Measurements from ENCODE around the gene CERS6. TPM values are rescaled to one million over a fixed set of nuclear protein-coding genes. Genes with fewer than 3 reads are reported as not detected.
A peak's percentile ranks its signal among the peaks of the same experiment; 100 is the strongest.

CERS6 gene
- total RNA-seq, 1 experiment from 2014 or later: 32.0 TPM

DNA sequence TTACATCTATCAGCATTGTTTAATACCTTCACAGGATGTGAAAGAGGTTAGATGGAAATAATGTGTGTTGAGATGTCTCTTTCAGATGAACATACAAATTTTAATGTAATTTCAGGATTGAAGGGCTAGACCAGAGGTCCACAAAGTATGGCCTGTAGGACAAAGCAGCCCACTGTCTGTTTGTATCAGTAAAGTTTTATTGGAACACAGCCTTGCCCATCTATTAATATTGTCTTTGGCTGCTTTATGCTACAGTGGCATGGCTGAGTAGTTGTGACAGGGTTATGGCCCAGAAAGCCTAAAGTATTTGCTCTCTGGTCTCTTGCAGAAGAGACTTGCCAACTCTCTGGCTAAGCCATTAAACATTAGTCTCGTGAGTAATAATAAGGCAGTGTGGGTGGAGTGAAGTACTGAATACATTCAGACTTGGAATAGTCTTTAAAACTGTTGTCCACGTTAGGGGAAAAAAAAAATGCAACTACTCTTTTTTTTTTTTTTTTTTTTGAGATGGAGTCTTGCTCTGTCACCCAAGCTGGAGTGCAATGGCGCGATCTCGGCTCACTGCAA, 271.9 kb downstream of the CERS6 start:
- DNase-seq (ENCODE audit: low spot score): no peak

DNA sequence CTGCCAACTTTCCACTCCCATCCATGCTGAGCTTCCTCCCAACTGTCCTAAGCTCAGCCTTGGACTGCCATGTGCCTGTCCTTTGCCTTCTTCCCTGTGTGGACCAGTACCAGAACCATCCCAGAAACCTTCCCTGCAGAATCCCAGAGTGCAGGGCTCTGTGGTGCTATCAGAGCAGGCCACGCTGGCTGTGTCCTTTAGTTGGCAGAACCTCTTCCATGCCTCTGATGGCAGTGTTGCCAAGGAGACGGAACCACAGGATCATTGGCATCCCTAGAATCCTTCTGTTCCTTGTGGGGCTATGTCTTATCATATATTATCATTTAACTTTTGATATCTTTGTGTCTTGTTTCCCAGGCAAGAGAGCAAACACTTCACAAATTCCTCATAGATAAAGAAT, 273.4 kb downstream of the CERS6 start:
- no peak for DNase-seq (ENCODE audit: low spot score)

DNA sequence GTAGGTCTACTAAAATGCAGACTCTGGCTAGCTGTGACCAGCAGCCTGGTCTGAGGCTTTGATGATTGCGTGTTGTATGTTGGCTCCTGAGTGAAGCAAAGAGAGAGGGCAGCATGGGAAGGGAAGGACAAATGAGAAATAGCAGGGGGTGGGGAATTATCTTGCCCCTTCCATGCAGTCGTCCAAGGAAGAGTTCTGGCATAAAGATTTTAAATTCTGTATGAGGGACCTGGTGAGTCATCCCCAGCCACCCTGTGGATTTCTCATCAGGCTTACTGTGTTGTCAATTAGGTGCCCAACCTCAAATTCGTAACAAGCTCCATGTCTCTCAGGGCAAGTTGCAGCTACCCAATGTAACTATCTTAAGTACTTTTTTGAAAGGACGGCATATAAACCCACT, 274.3 kb downstream of the CERS6 start:
- DNase-seq (ENCODE audit: low spot score): no peak

DNA sequence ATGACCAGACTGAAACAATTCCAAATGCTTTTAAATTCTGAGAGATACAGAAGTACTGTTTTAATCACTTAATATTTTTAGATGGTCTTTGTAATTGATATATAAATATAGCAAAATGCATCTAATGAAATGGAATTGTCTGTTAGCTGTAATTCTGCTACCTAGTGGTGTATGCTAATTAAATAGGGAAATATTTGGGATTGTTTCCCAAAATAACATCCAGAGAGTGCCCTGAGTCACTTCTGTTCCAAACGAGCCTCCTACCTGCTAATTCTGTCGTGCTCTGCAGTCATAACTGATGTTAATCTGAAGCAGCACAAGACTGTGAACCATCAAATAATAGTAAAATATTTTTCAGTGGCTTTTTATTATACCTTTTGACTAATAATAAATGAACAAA, 274.9 kb downstream of the CERS6 start:
- no peak for DNase-seq (ENCODE audit: low spot score)

DNA sequence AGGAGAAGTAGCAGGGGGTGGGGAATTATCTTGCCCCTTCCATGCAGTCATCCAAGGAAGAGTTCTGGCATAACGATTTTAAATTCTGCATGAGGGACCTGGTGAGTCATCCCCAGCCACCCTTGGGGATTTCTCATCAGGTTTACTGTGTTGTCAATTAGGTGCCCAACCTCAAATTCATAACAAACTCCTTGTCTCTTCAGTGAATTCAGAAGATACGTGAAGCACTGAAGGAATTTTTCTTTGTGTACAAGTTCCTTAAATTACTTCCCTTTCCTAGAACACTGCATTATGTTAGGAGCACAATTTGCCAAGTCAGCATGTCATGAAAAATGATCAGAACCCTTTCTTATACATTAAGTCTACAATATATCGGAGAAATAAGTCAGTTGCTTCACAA, 275.5 kb downstream of the CERS6 start:
- DNase-seq (ENCODE audit: low spot score): no peak

DNA sequence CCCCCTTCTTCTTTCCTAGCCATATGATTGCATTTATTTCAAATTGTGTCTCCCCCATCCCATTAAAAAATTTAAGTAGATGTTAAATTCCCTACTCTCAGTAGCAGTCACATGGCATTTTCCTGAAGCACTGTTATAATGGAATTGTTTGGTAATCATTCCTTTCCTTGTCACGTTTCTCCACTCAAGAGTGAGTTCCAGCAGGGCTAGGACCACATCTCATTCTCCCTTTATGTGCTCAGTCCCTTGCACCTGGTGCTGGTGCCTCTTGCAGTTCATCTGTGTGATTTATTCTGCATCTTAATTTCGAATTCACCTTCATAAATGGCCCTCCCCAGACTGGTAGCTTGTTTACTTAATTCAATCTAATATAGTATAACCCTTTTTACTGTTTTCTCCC, 276.0 kb downstream of the CERS6 start:
- DNase-seq (ENCODE audit: low spot score): no peak

DNA sequence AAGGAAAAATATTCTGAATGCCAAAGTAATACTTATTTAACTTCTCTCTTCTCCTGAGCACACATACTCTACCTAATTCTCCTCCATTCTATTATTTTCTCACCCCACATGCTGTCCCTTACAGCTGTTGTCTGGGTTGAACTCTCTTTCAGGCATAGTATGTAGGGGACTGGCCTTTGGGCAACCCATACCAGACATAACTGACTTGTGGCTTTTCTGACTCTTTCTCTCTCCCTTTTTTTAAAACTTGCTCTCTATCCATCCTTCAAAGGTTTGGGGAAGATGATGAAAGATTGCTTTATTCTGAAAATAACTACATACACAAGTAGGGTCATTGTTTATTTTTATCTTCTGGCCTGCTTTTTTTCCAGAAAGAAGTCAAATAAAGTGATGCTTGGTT, 276.4 kb downstream of the CERS6 start:
- no peak for DNase-seq (ENCODE audit: low spot score)

DNA sequence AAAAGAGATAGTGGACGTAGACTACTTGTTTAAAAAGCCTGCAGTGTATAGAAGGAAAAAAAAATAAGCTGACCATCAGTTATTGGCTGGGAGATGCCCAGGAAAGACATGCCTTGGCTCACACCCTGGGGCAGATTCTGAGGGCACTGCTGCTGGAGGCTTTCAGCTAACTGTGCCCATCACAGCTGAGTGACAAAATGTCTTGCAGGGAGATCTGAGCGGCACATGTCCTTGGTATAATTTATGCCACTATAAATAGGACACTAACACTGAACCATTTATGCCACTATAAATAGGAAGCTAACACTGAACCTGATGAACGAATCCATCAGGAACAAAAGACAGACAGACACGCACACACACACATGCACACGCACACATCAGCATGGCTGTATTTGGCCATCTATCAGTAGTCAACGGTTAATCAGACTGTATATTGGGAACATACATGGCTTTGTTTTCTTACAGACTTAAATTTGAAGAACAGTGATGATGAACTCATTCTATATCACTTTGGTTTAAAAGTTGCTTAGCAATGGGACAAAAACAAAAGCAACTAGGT, 278.2 kb downstream of the CERS6 start:
- no peak for DNase-seq (ENCODE audit: low spot score)

DNA sequence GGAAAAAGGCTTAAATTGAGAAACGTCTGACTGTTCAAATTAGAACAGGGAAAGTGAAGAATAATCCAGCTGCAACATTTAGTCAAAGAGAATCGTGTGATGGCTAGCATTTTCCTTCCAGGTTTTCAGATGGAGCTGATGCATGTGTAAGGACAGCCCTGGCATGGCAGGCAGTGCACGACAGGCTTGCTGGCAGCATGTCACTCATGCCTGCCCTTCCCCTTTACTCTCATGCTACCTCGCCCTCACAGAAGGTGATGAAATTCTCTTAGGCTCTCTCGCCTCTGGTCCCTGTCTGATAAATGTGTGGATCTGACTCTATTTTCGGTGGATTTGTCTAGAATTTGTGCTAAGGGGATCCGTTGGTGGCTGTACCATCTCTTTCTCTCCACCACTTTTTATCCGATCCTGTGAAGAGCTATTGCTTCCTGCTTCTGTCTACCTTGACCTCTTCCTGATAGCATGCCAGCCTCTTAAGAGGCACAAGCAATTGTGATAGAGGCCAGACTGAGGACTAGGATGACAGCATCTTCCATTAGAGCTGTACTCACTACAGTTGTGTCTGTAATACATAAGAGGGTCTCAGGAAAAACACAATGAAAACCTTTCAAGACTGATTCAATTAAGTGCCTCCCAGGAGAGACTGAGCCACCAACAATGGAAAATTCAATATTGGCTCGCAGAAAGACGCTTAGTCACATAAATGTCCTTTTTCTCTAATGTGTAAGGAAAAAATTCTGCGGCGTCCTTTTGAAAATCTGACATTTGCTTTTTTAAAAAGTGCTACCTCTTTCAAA, 280.8 kb downstream of the CERS6 start:
- DNase-seq (ENCODE audit: low spot score): no peak

DNA sequence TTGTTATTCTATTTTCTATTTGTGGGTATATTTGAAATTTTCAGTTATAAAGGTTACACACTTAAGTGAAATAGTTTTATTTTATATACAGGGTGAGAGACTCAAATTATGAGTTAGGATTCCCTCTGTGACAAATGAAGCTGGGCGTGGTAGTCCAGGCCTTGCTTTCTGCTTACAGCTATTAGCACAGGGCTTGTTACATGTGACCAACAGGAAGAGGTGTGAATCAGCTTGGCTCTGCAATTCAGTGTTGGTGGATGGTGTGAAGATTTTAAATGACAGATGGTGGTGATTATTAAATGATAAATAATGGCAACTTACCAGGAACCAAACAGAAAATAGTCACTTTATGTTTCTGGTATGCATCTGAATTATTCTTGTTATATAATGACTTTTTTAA, 282.0 kb downstream of the CERS6 start:
- DNase-seq (ENCODE audit: low spot score): no peak

DNA sequence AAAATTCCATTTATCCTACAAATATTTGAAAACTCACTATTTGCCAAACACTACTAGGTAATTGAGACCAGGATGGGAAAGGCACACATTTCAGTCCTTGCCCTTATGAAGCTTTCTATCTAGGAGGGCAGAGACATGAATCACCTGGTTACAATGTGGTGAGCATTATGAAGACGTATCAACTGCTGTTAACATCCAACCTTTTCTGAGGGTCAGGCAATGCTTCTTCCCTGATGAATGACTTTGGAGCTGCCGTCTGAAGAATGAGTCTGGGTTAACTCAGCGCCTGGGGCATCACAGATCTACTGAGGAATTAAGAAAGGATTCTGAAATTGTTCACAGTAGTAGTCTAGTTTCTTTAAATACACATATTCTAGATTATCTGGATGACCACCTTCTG, 284.3 kb downstream of the CERS6 start:
- no peak for DNase-seq (ENCODE audit: low spot score)

DNA sequence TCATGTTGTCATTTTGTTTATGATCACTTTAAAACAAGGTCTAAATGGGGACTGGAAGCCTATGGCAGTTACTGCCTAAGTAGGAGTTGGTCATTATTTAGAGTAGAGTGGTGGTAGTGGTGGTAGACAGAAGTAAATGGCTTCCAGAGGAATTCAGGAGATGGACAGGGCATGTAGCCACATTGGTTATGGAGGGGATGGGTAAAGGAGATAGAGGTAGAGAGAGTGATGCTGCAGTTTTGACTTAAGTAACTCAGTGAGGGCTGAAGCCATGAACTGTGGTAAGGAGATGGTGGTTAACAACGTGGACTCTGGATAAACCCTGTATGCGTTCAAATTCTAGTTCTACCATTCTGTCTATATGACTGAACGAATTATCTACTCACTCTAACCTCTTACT, 284.7 kb downstream of the CERS6 start:
- no peak for DNase-seq (ENCODE audit: low spot score)

DNA sequence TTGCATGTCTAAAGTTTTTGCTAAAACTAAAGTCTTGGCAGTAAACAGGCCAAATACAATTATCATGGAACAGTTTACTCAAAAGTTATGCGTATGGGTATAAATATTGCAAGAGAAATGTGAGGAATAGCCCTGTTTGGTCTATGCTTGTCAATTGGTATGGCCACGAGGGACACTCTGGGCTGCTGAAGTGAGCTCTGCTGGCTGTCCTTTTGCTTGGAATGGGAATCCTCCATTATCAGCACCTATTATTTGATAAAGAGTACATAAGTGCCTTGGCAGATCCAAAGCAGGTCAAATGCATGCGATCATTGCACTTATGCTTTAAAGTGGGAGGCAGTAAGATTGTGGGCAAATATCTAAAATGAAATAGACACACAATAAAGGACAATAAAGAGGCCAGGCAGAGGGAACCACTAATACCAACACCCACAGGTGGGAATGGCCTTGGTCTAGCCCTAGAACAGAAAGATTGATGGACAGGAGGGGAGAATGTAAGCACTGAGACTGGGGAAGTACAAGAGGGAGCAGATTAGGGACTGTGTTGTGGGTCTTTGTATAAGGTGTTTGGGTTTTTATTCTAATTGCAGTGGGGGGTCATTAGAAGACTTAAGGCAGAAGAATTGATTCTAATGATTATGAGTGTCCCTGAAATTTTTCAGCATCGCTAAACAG, 286.3 kb downstream of the CERS6 start:
- no peak for DNase-seq (ENCODE audit: low spot score)

DNA sequence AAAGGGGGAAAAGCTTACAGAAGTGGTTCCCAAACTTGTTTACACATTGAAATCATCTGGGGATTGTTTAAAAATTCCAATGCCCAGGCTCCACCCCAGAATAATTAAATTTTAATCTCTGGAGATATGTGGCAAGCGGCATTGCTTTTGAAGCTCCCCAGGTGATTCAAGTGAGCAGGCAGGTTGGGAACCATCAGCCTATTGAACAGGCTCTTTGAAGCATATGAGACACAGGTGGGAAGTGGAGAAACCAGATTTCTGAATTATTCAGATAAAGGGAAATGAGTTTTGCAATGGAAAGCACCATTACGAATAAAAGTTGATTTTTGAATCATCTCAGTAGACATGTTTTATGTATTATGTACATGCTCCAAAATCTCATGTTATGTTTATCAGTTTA, 288.8 kb downstream of the CERS6 start:
- peak; percentile 16 for DNase-seq (ENCODE audit: low spot score)

DNA sequence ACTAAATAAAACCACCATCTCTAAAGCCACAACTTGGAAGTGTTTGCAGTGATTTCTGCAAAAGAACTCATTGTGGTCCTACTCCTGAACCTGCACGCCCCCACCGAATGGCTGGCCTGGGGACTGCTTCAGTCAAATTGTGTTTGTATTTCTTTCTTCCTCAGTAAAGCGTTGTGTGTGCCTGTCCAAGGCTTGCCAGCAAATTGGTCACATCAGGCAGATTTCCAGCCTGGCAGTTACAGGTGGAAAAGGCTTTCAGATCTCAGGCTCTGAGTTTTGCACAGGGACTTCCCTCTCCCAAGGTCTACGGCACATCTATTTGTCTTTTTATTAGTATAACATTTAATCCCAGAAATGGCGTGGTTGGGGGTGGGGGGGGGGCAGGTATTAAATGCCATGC, 292.4 kb downstream of the CERS6 start:
- DNase-seq (ENCODE audit: low spot score): no peak

DNA sequence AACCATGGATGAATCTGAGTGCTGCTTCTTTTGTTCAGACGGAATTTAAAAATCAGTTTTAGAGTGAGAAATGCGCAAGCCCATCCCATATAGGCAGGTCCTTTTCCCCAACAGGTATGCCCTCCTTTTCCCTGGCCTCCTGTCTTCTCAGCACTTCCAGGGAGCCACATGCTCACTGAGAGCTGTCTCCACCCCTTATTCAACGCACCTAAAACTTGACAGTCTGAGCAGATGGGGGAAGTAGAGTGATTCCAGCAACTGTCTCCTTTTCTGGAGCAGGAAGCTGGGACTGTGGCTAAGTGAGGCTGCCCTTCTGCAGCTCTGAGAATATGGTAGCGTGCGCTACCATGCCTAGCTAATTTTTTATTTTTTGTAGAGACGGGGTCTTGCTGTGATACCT, 293.2 kb downstream of the CERS6 start:
- DNase-seq (ENCODE audit: low spot score): no peak

DNA sequence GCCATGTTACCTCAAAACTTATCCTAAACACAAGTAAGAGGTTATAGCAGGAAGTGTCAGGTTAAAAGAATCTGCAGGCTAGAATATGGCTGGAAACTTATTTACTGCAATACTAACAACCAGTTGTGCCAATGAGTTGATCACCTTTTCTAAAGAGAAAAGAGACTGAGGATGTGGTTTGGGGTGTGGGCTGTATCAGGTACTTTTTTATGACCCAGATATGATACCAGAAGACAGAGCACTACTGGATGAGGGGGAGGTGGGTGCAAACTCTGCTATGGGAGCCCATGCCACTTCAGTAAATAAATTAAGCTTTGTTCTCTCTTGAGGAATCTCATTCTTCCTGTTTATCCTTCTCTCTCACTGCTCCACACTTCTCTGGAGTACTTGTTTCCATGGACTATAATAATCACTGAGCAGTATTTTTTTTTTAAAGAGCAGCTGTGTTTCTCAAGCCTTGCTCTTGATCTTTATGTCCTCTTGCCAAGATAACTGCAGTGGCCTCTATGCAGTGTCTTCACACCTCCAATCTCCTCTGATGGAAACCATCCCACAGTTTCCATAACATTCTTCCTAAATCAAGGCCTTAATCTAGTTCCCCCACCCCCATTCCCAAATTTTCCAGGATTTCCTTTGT, 295.1 kb downstream of the CERS6 start:
- no peak for DNase-seq (ENCODE audit: low spot score)

DNA sequence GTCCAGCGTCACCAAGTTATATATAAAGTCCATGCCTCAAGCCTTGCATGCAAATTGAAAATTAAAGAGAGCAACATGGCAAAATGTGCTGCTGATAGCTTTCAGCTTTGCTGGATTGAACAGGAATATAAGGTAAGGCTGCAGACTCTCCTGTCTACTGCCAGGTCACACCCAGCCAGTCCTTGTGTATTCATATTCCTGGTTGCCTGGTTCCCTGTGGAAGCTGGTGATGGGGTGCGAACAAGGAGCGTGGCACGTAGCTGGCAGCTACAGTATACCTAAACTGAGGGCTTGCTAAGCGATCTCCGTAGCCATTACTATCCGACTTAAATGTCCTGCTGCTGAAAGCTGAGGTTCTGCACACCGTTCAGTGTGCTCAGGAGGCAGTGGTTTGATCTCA, 296.3 kb downstream of the CERS6 start:
- no peak for DNase-seq (ENCODE audit: low spot score)

DNA sequence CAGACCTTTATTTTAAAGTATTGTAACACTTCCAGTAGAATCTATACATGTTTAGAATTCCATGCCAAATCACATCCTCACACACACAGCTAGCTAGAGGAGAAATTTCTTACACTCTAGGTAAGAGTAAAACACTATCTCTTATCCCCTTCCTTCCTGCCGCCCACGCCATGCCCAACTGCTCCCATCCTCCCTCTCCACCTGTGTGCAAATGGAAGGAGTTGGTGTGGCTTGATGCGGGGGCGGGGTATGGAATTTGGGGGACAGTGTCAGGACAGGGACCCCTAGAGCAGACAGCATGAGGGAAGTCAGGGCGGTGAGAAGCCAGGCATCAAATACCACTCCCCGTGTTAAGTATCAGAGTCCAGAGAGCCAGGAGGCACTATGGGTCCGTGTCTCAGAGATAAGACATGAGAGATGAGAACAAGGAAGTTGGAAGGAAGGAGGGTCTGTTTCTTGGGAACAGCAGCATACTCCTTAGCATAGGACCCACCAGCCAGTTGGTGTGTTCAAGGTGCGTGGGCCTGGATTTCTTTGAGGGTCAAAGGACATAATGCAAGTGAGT, 297.8 kb downstream of the CERS6 start:
- no peak for DNase-seq (ENCODE audit: low spot score)

DNA sequence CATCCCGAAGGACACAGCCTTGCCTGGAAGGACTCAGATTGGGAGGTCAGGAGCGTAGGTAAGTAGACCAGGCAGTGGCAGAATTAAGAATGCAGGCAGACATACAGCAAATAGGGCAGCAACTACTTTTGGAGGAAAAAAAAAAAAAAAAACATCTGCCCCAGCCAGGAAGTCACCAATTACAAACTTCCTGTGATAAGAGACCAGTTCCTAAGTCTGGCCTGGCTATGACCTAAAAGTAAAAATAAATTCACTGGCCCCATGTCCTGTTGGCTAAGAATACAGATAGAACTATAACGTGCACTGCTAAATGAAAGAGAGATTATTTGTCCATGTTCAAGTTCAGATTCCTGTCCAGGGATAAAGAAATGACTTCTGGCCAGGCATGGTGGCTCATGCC, 301.2 kb downstream of the CERS6 start:
- DNase-seq (ENCODE audit: low spot score): no peak

DNA sequence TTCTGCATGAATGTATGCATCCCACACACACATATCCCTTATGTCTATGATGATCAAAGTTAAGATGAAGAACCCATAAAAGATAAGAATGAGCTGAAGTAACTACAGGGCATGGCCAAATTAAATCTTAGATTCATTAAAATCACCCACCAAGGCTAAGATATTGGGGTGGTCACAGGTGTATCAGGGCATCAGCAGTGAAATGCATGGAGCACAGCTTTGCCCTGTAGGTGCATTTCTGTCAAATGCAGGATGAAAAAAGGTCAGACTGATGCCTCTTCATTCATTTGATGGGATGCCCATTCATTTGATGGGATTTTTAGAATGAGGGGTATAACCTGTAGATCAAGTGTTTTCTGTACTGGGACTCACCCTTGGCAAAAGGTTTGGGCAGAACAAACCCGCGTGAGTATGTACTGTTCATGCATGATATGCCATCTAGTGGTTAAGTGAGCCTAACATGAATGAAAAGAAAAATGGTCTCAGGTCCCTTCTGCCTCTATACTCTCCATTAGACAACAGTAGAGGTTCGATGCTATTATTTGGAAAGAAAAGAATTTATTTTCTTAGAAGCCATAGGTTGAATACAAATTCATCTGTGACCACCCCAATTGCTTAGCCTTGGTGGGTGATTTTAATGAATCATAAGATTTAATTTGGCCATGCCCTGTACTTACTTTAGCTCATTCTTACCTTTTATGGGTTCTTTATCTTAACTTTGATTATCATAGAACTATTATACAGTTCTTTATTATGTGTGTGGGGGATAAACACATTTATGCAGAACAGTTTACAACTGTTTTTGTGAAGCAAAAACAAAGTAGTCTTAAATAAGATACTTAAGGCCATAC, 303.1 kb downstream of the CERS6 start:
- peak; percentile 67 for DNase-seq (ENCODE audit: low spot score)

All from HT-29 (cell line).